HG03439 (cell line): ENCODE results near the gene HDGFL3.
"Not testable (repeated sequence)": the region's sequence is repeated elsewhere in the genome, so short reads cannot be mapped to it uniquely, and the experiment has no call there.

Source experiments
- ATAC-seq: cut with Tn5 transposase; IDR thresholded peaks from one replicate; pipeline ENCODE4 v1.9.1; 2021; ENCODE audit warnings: mild to moderate bottlenecking, moderate library complexity; ENCODE audit not compliant: unreplicated experiment

Gene HDGFL3

DNA sequence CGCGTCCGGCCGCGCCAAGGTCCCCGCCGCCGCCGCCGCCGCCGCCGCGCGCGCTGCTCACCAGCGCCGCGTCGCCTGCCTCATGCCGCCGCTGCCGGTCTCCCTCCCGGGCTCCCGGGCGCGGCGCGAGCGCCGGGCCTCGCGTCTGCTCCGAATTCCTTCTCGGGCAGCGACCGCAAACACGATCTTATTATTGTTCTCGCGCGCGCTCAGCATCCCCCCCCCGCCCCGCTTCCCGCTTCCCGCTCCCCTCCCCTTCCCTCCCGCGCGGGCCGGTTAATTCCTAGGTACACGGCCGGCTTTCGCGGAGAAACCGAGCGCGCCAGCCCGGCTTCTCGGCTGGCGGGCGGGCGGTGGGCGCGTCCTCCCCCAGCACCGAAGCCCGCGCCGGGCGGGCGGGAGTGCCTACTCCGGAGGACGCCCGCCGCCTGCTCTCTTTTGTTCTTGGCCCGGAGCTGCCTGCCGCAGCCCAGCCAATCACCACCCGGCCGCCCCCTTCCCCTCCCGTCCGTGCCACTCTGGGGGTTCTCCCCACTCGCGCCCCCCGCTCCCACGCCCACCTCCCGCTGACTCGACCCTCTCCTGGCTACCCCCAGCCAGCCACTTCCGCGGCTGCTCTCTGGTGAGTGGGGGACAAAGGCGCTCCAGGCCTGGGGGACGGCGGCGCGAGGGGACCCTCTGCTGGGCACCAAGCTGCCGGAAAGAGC lies at the start of gene HDGFL3:
HDGFL3 (minus strand) TSS at position 164 of the 707 bp plus-strand sequence. CDS start 409 bp downstream, outside the sequence.
- no peak for ATAC-seq

DNA sequence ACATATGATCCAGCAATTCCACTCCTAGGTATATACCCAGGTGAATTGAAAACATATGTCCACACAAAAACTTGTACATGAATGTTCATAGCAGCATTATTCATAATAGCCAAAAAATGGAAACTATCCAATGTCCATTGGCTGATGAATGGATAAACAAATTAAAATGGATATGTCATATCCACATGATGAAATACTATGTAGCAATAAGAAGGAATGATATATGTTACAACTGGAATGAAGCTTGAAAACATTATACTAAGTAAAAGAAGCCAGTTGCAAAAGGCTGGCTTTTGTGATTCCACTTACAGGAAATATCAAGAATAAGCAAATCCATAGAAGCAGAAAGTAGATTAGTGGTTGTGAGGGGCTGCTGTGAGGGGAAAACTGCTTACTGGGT lies 43.2 kb upstream of the HDGFL3 start:
- ATAC-seq = no peak

DNA sequence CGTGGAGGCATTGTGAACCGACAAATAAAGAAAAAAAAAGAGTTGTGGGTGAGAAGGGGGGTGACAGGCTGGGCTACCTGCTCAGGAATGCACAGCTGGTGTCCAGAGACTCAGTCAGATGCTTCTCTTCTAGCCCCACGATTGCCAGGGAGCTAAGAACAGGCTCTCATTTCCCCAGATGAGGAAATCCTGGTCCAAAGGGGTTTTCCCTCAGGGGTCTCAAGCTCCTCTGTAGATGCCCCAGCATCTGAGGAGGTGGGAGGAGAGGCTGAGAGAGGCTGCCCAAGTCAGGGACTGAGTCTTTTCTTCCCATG lies 41.4 kb upstream of the HDGFL3 start:
- no peak for ATAC-seq

DNA sequence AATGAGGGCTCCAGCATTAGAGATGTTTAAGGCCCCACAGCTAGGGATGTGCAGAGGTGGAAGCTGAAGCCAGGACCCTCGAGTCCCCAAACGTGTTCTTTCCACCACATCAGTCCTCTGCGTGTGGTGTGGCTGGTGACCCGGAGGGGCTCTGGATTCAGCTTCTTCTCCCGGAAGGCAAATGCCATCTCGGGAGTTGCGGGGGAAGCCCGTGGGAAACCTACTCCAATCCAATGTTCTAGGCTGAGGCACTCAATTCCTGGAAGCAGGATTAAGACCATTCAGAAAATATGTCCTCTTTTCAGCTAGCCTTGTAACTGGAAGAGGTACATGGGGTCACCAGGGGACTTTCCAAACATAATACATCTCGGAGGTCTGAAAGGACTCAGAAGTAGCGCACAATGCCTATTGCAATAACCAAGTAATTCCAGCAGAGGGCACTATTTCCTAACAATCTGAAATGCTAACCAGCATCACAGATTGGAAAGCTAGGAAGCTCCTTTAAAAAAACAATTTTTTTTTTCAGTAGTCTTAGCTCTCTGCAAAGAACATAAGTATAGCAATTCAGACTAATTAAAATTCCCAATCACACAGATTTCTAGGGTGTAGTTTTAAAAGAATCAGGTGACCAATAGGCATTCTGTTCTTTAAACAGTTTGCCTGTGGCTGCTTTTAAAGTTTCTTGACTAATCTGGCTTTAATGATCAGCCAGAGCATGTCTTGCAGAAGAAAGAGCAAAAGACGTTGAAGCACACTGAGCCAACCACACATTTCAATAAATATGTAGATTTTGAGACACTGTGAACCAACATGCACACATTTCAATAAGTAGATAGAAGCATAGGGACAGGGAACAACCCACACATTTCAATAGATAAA lies 40.8 kb upstream of the HDGFL3 start:
- ATAC-seq = no peak

DNA sequence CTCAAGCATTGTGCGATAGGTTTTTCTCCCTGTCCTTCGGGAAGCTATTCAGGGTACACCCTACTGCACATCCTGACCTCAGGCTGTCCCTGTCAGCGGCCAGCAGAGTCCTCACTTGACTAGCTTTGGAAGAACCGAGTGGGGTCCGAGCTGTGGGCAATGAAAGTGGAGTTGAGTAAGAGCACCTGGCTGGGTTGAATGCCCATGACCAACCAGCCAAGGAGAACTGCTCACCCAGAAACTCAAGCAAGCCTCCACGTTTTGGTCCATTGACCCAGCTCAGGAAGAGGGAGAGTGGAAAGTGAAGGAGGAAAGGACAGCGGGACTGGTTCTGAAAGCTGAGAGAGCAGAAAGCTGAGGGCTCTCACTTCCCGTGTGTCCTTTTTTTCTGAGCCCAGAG lies 36.0 kb upstream of the HDGFL3 start:
- ATAC-seq = no peak

DNA sequence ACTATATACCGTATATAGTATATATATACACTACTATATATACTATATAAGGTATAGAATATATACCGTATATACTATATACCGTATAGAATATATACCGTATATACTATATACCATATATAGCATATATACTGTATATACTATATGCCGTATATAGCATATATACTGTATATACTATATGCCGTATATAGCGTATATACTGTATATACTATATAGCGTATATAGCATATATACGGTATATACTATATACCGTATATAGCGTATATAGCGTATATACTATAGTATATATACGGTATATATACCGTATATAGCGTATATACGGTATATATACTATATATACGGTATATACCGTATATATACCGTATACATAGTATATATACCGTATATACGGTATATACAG lies 22.6 kb upstream of the HDGFL3 start:
- ATAC-seq = no peak

DNA sequence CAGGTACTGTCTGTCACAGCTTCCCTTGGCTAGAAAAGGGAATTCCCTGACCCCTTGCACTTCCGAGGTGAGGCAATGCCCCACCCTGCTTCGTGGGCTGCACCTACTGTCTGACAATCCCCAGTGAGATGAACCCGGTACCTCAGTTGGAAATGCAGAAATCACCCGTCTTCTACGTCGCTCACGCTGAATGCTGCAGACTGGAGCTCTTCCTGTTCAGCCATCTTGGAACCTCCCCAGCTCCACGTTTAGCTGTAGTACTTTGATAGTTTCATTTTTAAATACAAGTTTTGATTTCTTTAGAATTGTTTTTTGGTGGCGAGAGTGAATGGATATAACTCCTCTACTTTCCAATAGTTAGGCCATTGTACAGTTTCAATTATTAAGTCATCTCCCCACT lies 17.8 kb upstream of the HDGFL3 start:
- ATAC-seq = no peak

DNA sequence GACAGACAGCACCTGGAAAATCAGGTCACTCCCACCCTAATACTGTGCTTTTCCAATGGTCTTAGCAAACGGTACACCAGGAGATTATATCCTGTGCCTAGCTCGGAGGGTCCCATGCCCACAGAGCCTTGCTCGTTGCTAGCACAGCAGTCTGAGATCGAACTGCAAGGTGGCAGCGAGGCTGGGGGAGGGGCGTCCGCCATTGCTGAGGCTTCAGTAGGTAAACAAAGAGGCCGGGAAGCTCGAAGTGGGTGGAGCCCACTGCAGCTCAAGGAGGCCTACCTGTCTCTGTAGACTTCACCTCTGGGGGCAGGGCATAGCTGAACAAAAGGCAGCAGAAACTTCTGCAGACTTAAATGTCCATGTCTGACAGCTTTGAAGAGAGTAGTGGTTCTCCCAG lies 14.2 kb upstream of the HDGFL3 start:
- not testable (repeated sequence) for ATAC-seq

DNA sequence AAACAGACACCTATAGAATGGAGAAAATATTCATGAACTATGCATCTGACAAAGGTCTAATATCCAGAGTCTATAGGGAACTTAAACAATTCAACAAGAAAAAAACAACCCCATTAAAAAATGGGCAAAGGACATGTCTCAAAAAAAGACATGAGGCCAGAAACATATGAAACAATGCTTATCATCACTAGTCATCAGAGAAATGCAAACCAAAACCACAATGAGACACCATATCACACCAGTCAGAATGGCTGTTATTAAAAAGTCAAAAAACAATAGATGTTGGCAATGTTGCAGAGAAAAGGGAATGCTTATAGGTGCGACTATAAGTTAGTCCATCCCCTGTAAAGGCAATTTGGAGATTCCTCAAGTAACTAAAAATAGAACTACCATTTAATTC lies 11.4 kb upstream of the HDGFL3 start:
- ATAC-seq = no peak

DNA sequence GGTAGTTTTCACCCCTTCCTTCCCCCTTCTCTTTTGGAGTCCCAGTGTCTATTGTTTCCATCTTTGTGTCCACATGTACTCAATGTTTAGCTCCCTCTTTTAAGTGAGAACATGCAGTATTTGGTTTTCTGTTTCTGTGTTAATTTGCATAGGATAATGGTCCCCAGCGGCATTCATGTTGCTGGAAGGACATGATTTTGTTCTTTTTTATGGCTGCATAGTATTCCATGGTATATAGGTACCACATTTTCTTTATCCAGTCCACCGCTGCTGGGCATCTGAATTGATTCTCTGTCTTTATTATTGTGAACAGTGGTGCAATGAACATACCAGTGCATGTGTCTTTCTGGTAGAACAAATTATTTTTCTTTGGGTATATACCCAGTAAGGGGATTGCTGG lies 7.7 kb upstream of the HDGFL3 start:
- no peak for ATAC-seq

DNA sequence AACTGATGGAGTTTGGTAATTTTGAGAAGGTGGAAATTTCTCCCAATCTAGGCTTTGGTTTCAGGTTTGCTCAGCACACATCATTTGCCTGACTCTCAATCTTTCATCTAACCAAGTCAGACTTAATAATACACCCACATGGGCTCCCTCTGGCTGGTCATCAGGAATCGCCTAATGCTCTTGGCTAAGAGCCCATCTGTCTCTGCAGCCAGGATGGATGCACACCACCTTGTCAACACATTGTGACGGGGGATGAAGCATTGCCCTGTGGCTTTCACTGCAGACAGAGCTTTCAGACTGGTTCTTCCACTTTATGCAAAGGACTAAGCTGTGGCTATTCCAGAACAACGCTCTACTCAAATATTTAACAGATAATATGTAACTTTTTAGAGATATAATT lies 3.0 kb upstream of the HDGFL3 start:
- no peak for ATAC-seq

DNA sequence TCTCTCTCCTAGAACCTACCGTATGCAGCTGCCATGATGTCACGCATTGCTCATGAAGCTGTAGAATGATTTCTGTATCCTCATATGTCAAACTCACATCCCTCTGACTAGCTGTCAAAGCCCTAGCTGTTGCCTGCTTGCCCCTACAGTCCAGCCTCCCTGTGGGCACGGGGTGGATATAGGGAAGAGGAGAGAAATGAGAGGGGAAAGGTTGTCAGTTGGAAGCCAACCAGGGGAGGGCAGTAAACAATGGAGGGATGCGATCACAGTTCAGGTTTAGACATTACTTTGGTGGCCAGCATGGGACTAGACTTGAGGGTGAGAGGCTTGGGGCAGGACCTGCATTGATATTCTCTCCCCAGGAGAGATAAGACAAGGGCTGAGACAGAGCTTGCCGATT lies 1.7 kb upstream of the HDGFL3 start:
- ATAC-seq = no peak

DNA sequence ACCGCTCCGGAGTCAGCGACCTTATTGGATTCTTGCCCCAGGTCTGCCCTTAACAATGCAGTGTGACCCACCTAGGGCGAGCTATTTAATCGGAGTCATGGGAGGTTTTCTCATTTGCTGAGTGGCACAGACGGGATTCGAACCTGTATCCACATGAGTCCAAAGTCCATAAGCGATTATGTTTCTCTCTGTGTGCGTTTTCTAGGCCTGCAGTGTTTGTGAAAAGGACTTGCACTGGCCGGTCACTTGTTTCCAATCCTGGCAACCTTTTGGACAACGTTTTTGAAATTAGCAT lies 691 bp upstream of the HDGFL3 start:
- ATAC-seq = no peak

DNA sequence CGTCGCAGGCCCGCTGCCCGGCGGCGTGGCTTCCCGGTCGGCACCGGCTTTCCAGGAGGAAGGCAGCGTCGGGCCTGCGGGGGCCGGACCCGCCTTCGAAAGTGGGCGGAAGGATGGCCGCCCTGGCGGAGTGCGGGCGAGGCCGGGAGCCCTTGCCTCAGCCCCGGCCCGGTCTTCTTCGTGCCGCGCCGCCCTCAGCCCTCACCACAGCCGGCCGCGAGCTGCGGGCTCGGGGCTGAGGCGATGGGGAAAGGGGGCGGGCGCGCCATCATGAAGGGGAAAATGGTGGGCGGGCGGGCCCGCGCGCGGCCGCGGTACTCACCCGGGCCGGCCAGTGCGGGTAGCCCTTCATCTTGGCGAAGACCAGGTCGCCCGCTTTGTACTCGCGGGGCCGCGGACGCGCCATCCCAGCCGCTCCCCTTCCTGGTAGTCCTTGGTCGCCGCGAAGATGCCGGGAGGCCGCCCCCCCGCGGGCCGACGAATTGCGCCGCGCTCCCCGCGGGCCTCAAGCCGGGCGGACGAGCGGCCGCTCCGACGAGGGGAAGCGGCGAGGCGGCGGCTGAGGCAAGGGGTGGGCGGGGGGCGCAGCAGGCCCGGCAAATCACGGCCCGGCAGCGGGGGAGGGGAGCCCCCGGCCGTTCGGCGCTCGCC lies 489 bp downstream of the HDGFL3 start:
- no peak for ATAC-seq

DNA sequence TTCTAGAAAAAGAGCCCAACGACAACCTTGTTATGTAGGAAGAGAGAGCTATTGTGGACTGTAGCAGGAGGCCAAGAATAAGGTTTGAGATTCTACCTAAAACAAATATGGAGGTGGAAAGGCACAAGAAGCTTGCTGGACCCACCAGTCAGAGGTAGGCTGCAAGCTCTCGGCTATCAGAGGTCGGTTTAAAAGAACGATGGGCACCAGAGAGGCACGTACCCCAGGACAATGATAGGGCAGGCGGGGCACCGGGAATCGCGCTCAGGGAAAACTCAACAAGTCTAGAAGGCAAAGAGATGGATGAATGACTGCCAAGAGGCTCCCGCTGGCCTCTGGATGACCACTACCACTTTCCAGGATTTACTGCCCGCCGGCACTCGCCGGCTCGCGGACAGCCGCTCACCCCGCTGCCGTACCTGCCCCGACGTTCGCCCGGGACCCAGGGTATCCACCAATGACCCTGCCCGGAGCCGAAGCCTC lies 1.1 kb downstream of the HDGFL3 start:
- no peak for ATAC-seq

DNA sequence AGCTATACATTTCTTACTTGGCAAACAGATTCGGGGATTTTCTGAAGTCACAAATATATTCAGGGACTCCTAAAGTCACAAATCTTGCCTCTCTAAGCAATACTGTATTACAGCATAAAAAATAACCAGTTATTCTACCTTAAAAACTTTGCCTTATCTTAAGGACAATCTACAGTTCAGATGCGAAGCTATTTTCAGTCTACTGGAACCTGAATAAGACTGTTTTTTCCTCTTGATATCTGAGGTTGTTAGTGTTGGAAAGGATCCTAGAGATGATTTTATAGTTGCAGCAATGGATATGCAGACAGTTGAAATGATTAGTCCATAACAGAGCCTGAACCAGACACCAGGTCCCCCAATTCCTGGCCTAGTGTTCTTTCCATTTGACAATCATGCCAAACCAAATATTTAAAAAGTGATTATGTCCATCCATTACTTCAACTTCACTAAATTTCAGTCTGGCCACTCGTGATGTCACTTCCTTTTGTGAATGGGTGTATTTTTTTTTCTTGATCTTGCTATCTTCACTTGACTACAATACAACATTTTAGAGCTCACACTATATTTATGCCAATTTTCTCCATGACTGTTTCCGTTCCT lies 1.8 kb downstream of the HDGFL3 start:
- ATAC-seq = no peak

DNA sequence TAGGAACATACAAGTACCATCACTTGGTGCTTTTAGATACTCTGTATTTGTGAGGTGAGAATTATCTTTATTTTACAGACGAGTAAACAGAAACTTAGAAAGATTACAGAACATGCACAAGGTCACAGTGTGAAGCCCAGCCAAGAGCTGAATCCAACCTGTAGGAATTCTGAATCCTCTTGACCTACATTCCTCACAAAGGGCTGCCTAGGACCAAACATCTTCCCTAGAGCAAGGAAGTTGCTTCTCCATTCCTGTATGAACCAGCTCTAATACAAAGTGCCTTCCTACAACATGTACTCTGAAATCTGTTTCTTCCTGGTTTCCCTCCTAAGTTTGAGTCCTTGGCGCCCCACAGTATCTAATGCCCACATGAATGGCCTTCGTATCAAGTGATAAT lies 2.9 kb downstream of the HDGFL3 start:
- ATAC-seq = no peak

DNA sequence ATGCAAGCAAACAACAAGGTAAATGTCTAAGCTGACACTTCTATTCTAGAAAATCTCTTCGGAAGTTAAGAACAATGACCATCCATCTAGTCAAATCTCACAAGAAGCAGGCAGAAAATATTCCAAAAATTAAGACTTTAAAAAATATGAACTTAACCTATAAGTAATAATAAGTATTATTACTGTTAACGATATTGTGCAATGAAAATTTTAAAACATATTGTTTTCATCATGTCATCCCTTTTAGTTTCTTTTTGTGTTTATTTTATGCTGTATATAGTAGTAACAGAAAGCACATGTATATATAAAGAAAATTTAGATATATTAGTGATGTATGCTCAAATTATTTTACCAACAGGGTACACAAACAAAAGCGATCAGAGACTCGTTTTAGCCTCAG lies 4.1 kb downstream of the HDGFL3 start:
- no peak for ATAC-seq

DNA sequence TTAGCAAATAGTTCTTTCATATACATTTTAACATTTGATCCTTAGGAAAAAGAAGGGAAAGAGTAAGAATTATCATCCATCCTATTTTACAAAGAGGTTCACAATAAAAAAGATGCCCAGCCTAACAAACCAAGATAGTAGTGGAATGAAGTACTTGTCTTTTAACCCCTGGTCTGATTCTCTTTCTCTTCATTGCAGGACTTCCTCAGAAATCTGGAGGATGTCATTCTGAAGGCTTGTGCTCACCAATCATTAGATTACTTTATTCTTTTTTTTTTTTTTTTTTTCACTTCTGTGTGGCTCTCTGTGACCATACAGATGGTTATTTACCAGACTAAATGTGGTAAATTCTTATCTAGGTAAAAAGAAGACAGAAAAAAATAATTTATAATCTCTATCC lies 7.0 kb downstream of the HDGFL3 start:
- no peak for ATAC-seq

DNA sequence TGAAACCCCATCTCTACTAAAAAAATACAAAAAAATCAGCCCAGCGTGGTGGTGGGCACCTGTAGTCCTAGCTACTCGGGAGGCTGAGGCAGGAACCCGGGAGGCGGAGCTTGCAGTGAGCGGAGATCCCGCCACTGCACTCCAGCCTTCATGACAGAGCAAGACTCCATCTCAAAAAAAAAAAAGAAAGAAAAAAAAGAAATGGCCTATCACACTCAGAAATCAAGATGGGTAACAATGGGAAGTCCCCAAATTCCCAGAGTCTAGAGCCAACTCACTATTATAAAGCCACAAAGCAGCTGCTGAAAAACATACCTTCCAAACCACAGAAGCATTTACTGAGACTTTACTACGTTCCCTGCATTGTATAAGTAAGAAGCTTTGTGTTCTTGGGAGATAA lies 7.5 kb downstream of the HDGFL3 start:
- ATAC-seq = no peak

DNA sequence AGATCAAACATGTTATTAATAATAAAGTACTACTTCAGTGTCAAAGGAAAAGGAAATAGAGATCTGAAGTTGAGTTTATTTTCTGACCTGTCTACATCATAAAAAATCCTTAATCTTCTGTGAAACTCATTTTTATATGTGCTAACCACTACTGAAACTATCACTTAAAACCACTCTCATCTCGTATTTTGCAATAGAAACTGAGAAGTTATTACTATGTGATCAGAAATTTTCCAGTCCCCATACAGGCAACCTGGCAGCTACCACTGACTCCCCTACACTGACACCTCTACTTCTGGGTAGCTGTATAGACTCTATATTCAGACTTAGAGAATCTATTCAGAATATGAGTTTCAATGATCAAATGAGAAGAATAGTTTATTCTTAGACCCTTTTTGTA lies 8.3 kb downstream of the HDGFL3 start:
- peak; percentile 66 for ATAC-seq

DNA sequence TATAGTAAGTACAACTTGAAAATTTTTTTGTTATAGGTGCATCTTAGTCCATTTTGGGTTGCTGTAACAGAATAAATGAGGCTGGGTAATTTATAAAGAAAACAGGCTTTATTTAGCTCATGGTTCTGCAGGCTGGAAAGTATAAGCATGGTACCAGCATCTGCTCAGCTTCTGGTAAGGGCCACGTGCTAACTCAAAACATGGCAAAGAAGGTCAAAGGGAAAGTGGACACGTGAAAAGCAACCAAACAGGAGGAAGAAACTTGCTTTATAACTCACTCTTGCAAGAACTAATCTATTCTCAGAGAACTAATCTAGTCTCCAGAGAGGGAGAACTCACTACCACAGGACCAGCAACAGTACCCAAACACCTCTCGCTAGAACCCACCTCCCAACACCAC lies 9.1 kb downstream of the HDGFL3 start:
- ATAC-seq = peak; percentile 14
